ENCODE results near the gene RBM12. TPM values are rescaled to one million over a fixed set of nuclear protein-coding genes. Genes with fewer than 3 reads are reported as not detected.

Gene RBM12
- total and polyA plus RNA-seq, 2 donors (not counting 3 experiments of a cell fraction or from before 2014, with no cell fraction given): 98.0 to 121 TPM

Small RNA genes within 50 kb of the gene (small RNA-seq; reads per million reads assigned to genes)
- gene RNU6-759P (ENCODE audit: insufficient read depth, insufficient read length, low read depth, low replicate concordance): not detected

Other genes starting within 250 kb of the RBM12 start
- 0.18 TPM in 1 of 2 replicates, not detected in the other for gene GDF5, start 226.7 kb downstream of the RBM12 start, total RNA-seq
- 0.14 and 0.21 TPM in 2 replicates for gene GDF5, start 226.7 kb downstream of the RBM12 start, polyA plus RNA-seq
- 42.0 and 58.9 TPM in 2 replicates for gene CEP250, start 209.3 kb downstream of the RBM12 start, total RNA-seq
- 3.2 and 5.3 TPM in 2 replicates for gene CEP250, start 209.3 kb downstream of the RBM12 start, polyA plus RNA-seq
- gene C20orf173, start 135.2 kb downstream of the RBM12 start, total RNA-seq: not detected in 2 replicates
- gene C20orf173, start 135.2 kb downstream of the RBM12 start, polyA plus RNA-seq: not detected in 2 replicates
- 202 and 203 TPM in 2 replicates for gene ERGIC3, start 122.8 kb downstream of the RBM12 start, total RNA-seq
- 419 and 481 TPM in 2 replicates for gene ERGIC3, start 122.8 kb downstream of the RBM12 start, polyA plus RNA-seq
- 3.7 and 7.2 TPM in 2 replicates for gene SPAG4, start 49.1 kb downstream of the RBM12 start, total RNA-seq
- 9.5 and 12.3 TPM in 2 replicates for gene SPAG4, start 49.1 kb downstream of the RBM12 start, polyA plus RNA-seq
- 239 and 244 TPM in 2 replicates for gene CPNE1, start within 50 bp of the RBM12 start, total RNA-seq
- gene CPNE1, start within 50 bp of the RBM12 start, polyA plus RNA-seq: 316 and 368 TPM in 2 replicates
- gene NFS1, start 34.5 kb upstream of the RBM12 start, total RNA-seq: 24.0 and 25.1 TPM in 2 replicates
- 28.4 and 36.5 TPM in 2 replicates for gene NFS1, start 34.5 kb upstream of the RBM12 start, polyA plus RNA-seq
- gene ROMO1, start 34.5 kb upstream of the RBM12 start, total RNA-seq: 169 and 174 TPM in 2 replicates
- gene ROMO1, start 34.5 kb upstream of the RBM12 start, polyA plus RNA-seq: 845 and 1,099 TPM in 2 replicates
- gene RBM39, start 77.4 kb upstream of the RBM12 start, total RNA-seq: 291 and 309 TPM in 2 replicates
- 76.2 and 106 TPM in 2 replicates for gene RBM39, start 77.4 kb upstream of the RBM12 start, polyA plus RNA-seq
- gene PHF20, start 107.1 kb upstream of the RBM12 start, total RNA-seq: 45.8 and 46.3 TPM in 2 replicates
- 16.0 and 25.0 TPM in 2 replicates for gene PHF20, start 107.1 kb upstream of the RBM12 start, polyA plus RNA-seq

Measured in endothelial cell of umbilical vein (primary cell).